GM19395 (cell line): Measurements from ENCODE around the gene PES1.
"Not testable (repeated sequence)": the region's sequence is repeated elsewhere in the genome, so short reads cannot be mapped to it uniquely, and the experiment has no call there.

Experiments used
- ATAC-seq: cut with Tn5 transposase; IDR thresholded peaks from one replicate; pipeline ENCODE4 v1.9.1; 2021; ENCODE audit warnings: mild to moderate bottlenecking, moderate library complexity; ENCODE audit not compliant: unreplicated experiment

PES1 gene

GRCh38 chr22:30578481-30578880 lies 13.2 kb downstream of the PES1 start:
- ATAC-seq: no peak

- no peak for ATAC-seq
These were observed 15.9 kb downstream of the PES1 start for GRCh38 chr22:30575859-30576258.

- no peak for ATAC-seq
These were observed 16.6 kb downstream of the PES1 start for GRCh38 chr22:30574997-30575671.

- no peak for ATAC-seq
These were observed 17.4 kb downstream of the PES1 start, which contains the start of gene GAL3ST1 for GRCh38 chr22:30574095-30574981. Gene GAL3ST1 (minus strand): TSS chr22:30574665. CDS start chr22:30557392, 17,273 bp downstream.

GRCh38 chr22:30573594-30574094 lies 18.1 kb downstream of the PES1 start:
- no peak for ATAC-seq

GRCh38 chr22:30572840-30573593 lies 18.7 kb downstream of the PES1 start:
- no peak for ATAC-seq

GRCh38 chr22:30572210-30572609 lies 19.5 kb downstream of the PES1 start:
- ATAC-seq: no peak

GRCh38 chr22:30569674-30570202 lies 22.0 kb downstream of the PES1 start:
- no peak for ATAC-seq

GRCh38 chr22:30568137-30568805 lies 23.4 kb downstream of the PES1 start:
- ATAC-seq: no peak

GRCh38 chr22:30567277-30567676 lies 24.4 kb downstream of the PES1 start:
- ATAC-seq: not testable (repeated sequence)

- no peak for ATAC-seq
These were observed 25.6 kb downstream of the PES1 start for GRCh38 chr22:30566125-30566524.

GRCh38 chr22:30565341-30565740 lies 26.4 kb downstream of the PES1 start:
- no peak for ATAC-seq

- no peak for ATAC-seq
These were observed 27.0 kb downstream of the PES1 start for GRCh38 chr22:30564761-30565119.

GRCh38 chr22:30564045-30564760 lies 27.5 kb downstream of the PES1 start:
- ATAC-seq: no peak

- no peak for ATAC-seq
These were observed 29.3 kb downstream of the PES1 start for GRCh38 chr22:30562366-30562765.

- ATAC-seq: no peak
These were observed 30.1 kb downstream of the PES1 start for GRCh38 chr22:30561402-30562189.

GRCh38 chr22:30560643-30561202 lies 31.0 kb downstream of the PES1 start:
- ATAC-seq: not testable (repeated sequence)

GRCh38 chr22:30559889-30560288 lies 31.8 kb downstream of the PES1 start:
- ATAC-seq: no peak

- ATAC-seq: no peak
These were observed 34.5 kb downstream of the PES1 start for GRCh38 chr22:30557243-30557642.
